GM23248 (cell line): ENCODE data around the gene ZNF691. TPM values are rescaled to one million over a fixed set of nuclear protein-coding genes. Genes with fewer than 3 reads are reported as not detected.
"Not testable (repeated sequence)": the region's sequence is repeated elsewhere in the genome, so short reads cannot be mapped to it uniquely, and the experiment has no call there.

ENCODE experiments used
- DNase-seq: peaks from one replicate; pipeline ENCODE4 v3.0.0-alpha.2; 2015
- H2AFZ ChIP-seq: fragments of 200-600 bp; sonication (generic); 2 replicates; pipeline ENCODE4 v1.6.1; 2016; ENCODE audit warnings: antibody characterized with exemption
- H3F3A ChIP-seq: fragments of 200-600 bp; sonication (generic); 2 replicates; pipeline ENCODE4 v1.6.1; 2016; ENCODE audit warnings: mild to moderate bottlenecking, antibody characterized with exemption, mixed run types; ENCODE audit not compliant: insufficient read depth
- H3K27ac ChIP-seq: fragments of 200-600 bp; sonication (generic); 2 replicates; pipeline ENCODE4 v1.5.1; 2016; ENCODE audit warnings: mild to moderate bottlenecking
- H3K27me3 ChIP-seq: fragments of 200-600 bp; sonication (generic); replicated peaks from 2 replicates; pipeline ENCODE4 v1.6.1; 2016; ENCODE audit warnings: mild to moderate bottlenecking; ENCODE audit not compliant: insufficient read depth
- H3K36me3 ChIP-seq: fragments of 200-600 bp; sonication (generic); 2 replicates; pipeline ENCODE4 v1.6.1; 2016; ENCODE audit warnings: low read depth, mild to moderate bottlenecking
- H3K4me1 ChIP-seq: fragments of 200-600 bp; sonication (generic); 2 replicates; pipeline ENCODE4 v1.6.1; 2016; ENCODE audit warnings: mild to moderate bottlenecking; ENCODE audit not compliant: insufficient read depth
- H3K4me2 ChIP-seq: fragments of 200-600 bp; sonication (generic); one replicate; pipeline ENCODE4 v1.6.1; 2016; ENCODE audit warnings: mild to moderate bottlenecking; ENCODE audit not compliant: unreplicated experiment
- H3K4me3 ChIP-seq: fragments of 200-600 bp; sonication (generic); 2 replicates; pipeline ENCODE4 v1.5.1; 2016; ENCODE audit warnings: mild to moderate bottlenecking
- H3K79me2 ChIP-seq: fragments of 200-600 bp; sonication (generic); 2 replicates; pipeline ENCODE4 v1.6.1; 2016; ENCODE audit warnings: mild to moderate bottlenecking; ENCODE audit not compliant: insufficient read depth
- H3K9ac ChIP-seq: fragments of 200-600 bp; sonication (generic); 2 replicates; pipeline ENCODE4 v1.6.1; 2016; ENCODE audit warnings: mild to moderate bottlenecking
- H3K9me2 ChIP-seq: fragments of 200-600 bp; sonication (generic); 2 replicates; pipeline ENCODE4 v1.6.1; 2016; ENCODE audit warnings: mixed run types, mild to moderate bottlenecking, moderate library complexity; ENCODE audit not compliant: insufficient read depth
- H3K9me3 ChIP-seq: fragments of 200-600 bp; sonication (generic); one replicate; pipeline ENCODE4 v1.6.1; 2017; ENCODE audit warnings: low read depth
- H4K20me1 ChIP-seq: fragments of 200-600 bp; sonication (generic); 2 replicates; pipeline ENCODE4 v1.6.0; 2016; ENCODE audit not compliant: insufficient read depth
- EZH2 ChIP-seq: fragments of 200-600 bp; sonication (generic); IDR thresholded peaks from 2 replicates; pipeline ENCODE4 v1.6.1; 2018; ENCODE audit warnings: antibody characterized with exemption, mild to moderate bottlenecking; ENCODE audit not compliant: insufficient read depth, poor library complexity, severe bottlenecking
- EZH2phosphoT487 ChIP-seq: fragments of 200-600 bp; sonication (generic); IDR thresholded peaks from 2 replicates; pipeline ENCODE4 v1.6.1; 2018; ENCODE audit warnings: antibody characterized with exemption, moderate library complexity, mild to moderate bottlenecking, low read depth; ENCODE audit not compliant: insufficient read depth
- WGBS, 2 experiments: methylation state at CpG; one replicate each; pipeline ENCODE4 v1.1.6; 2015 to 2017; ENCODE audit warnings: low lambda C conversion rate in 2 of 2, low coverage in 1 of 2; ENCODE audit errors: missing lambda C conversion rate in 2 of 2; 5-methylcytosine and 5-hydroxymethylcytosine counted together
- in situ Hi-C: fragments of 300-500 bp; cut with MboI; formaldehyde crosslinking; loops from 2 replicates; pipeline ENCODE4 v1.15.0; 2020
- polyA plus RNA-seq: library from polyadenylated mRNA; unstranded; fragments of >200 nt; fragmentation: Nextera tagmentation; extraction: Ambion mirVana; gene quantifications from 2 replicates; pipeline ENCODE4 v1.2.1, GENCODE V29; 2016
- total RNA-seq: library from RNA; depleted of rRNA; stranded (reverse); fragments of >200 nt; shearing (Covaris generic); gene quantifications from 2 replicates; pipeline ENCODE4 v1.2.3, GENCODE V29; 2014

ZNF691 gene
- total and polyA plus RNA-seq, 2 experiments from 2014 or later: 4.4 to 6.9 TPM

DNA sequence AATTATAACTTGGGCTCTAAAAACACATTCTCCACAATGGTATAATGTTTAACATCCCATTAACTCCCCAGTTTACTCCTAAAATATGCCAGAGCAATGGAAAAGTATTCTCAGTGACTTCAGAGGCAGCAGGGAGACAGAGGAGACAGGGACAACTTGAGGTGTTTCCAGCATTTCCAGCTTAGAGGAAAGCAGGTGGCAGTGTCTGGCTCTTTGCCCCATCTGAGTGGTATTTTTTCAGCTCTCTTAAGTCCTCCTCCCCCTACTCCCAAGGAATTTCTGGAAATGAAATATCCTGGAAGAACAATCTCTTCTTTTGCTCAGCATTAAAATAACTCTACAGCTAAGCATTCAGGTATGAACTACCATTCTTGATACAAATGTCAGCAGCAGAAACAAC is 40.2 kb upstream of the ZNF691 start:
- H3K79me2 ChIP-seq: no peaks in the 10 kb centered on the region
- TF ChIP-seq EZH2 (no peak), EZH2phosphoT487 (no peak)
- in situ Hi-C loops: no loop called here
- H2AFZ ChIP-seq: no peak overlapping the region
- DNase-seq: no peak
- H3K9ac ChIP-seq: no peak overlapping the region
- H3K27me3 ChIP-seq: no peaks in the 10 kb centered on the region
- H3K4me1 ChIP-seq: peaks cover 3% of the 10 kb centered on the region; the same call in 1 of the 2 replicates
- H3K9me2 ChIP-seq: no peaks in the 10 kb centered on the region
- H3K36me3 ChIP-seq: no peaks in the 10 kb centered on the region
- no peak overlapping the region for H3K4me3 ChIP-seq
- H4K20me1 ChIP-seq: no peaks in the 10 kb centered on the region
- H3F3A ChIP-seq: peaks cover 10% of the 10 kb centered on the region; the same call in 1 of the 2 replicates
- H3K4me2 ChIP-seq: no peak overlapping the region
- no peaks in the 10 kb centered on the region for H3K9me3 ChIP-seq
- no peak overlapping the region for H3K27ac ChIP-seq

DNA sequence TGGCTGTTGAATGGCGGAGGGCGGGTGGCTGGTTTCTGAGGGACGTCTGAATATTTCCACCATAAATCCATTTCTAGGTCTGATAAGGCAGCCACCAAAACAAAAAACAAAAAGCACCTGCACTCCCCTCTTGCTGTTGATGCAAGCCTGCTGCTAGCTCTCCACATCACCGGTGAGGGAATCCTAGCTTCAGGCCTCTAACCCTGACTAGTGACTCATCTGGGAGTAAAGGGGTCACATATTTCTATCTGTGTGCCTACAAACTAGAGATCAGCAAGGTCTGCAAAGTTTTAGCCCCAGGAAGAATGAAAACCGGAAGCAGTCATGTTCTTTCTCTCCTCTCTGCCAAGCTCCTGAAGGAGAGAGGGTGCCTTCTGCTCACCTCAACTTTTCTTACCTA is 39.8 kb upstream of the ZNF691 start:
- Histone ChIP-seq H3K79me2 (no peaks in the 10 kb centered on the region), H3K36me3 (no peaks in the 10 kb centered on the region), H3K9ac (no peak overlapping the region), H4K20me1 (no peaks in the 10 kb centered on the region), H3K4me3 (no peak overlapping the region), H3K9me2 (no peaks in the 10 kb centered on the region), H3K4me1 (peaks cover 3% of the 10 kb centered on the region; the same call in 1 of the 2 replicates), H3F3A (peaks cover 10% of the 10 kb centered on the region; the same call in 1 of the 2 replicates), H3K9me3 (no peaks in the 10 kb centered on the region), H2AFZ (no peak overlapping the region), H3K27ac (no peak overlapping the region), H3K4me2 (no peak overlapping the region), H3K27me3 (no peaks in the 10 kb centered on the region)
- in situ Hi-C loops: no loop called here
- no peak for TF ChIP-seq EZH2
- TF ChIP-seq EZH2phosphoT487: no peak
- 87 to 91% methylated on average over 5 of the region's 5 CpGs for whole genome bisulfite sequencing, 2 experiments
- DNase-seq: no peak

DNA sequence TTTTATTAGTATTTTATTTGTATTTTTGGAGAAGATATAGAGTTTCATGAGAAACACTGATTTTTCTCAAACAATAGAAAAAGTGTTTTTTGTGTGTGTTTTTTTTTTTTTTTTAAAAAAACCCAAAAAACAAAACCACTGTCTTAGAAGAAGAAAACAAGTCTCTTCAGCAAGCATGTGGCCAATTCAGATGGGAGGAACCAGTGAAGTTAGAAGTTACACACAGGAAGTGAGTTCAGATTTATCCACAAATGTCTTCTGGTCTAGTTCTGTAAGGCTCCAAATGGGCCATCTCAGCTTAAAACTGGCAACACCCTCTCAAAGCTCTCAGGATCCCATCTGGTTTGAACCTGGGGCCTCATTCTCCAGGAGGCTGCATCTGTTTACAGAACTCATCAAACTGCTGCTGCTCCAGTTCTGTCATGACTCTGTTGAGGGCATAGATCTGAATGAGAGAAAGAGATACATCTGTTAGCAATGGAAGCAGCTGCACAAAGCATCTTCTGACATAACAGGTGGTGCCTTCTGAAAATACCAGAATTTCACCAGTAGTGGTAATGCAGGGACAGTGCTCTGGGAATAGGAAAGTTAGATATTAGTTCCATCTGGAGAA is 39.3 kb upstream of the ZNF691 start:
- no peaks in the 10 kb centered on the region for H3K9me2 ChIP-seq
- H3K27me3 ChIP-seq: no peaks in the 10 kb centered on the region
- no peak overlapping the region for H2AFZ ChIP-seq
- TF ChIP-seq EZH2 (no peak), EZH2phosphoT487 (no peak)
- H3K4me1 ChIP-seq: peaks cover 3% of the 10 kb centered on the region; the same call in 1 of the 2 replicates
- H3F3A ChIP-seq: peaks cover 5% of the 10 kb centered on the region; the same call in 1 of the 2 replicates
- H3K27ac ChIP-seq: no peak overlapping the region
- no peak overlapping the region for H3K4me2 ChIP-seq
- H3K36me3 ChIP-seq: no peaks in the 10 kb centered on the region
- H3K4me3 ChIP-seq: no peak overlapping the region
- H4K20me1 ChIP-seq: no peaks in the 10 kb centered on the region
- H3K9me3 ChIP-seq: no peaks in the 10 kb centered on the region
- in situ Hi-C loops: no loop called here
- H3K79me2 ChIP-seq: no peaks in the 10 kb centered on the region
- no peak for DNase-seq
- no peak overlapping the region for H3K9ac ChIP-seq

DNA sequence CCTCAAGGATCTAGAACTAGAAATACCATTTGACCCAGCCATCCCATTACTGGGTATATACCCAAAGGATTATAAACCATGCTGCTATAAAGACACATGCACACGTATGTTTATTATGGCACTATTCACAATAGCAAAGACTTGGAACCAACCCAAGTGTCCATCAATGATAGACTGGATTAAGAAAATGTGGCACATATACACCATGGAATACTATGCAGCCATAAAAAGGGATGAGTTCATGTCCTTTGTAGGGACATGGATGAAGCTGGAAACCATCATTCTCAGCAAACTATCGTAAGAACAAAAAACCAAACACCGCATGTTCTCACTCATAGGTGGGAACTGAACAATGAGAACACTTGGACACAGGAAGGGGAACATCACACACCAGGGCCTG is 31.6 kb upstream of the ZNF691 start:
- H3K4me3 ChIP-seq, in situ Hi-C loops, H3F3A ChIP-seq, H3K9ac ChIP-seq, H3K9me2 ChIP-seq, H3K27me3 ChIP-seq, DNase-seq, H3K27ac ChIP-seq, H4K20me1 ChIP-seq, H2AFZ ChIP-seq, H3K36me3 ChIP-seq, H3K4me2 ChIP-seq, H3K9me3 ChIP-seq: not testable (repeated sequence)
- Histone ChIP-seq H3K79me2 (peaks cover 25% of the 10 kb centered on the region), H3K4me1 (peaks cover 13% of the 10 kb centered on the region)
- 92 to 95% methylated on average over 3 of the region's 3 CpGs for WGBS, 2 experiments
